ENCODE measurements around the gene CMIP.

The CMIP gene

DNA sequence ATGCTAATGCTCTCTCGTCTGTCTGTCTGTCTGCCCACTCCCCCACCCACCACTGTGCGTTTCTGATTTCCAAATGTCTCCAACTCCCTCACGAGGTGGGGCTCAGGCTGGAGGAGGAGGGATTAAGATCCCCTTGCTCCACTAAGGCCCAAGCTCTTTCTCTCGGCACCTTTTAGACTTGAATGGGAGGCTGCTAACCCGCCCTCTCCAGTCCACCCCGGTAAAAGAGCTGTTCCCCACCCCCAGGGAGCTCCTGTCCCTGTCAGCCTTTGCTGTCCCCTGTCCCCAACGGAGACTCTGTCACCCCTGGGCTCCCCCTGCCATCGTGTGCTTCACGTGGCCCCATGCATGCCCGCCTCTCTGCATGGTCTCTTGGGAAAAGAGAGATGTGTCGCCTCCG is 266.0 kb downstream of the CMIP start:
- DNase-seq = no peak

- no peak for DNase-seq
Measured at GRCh38 chr16:81711657-81712319, 267.2 kb downstream of the CMIP start.

DNA sequence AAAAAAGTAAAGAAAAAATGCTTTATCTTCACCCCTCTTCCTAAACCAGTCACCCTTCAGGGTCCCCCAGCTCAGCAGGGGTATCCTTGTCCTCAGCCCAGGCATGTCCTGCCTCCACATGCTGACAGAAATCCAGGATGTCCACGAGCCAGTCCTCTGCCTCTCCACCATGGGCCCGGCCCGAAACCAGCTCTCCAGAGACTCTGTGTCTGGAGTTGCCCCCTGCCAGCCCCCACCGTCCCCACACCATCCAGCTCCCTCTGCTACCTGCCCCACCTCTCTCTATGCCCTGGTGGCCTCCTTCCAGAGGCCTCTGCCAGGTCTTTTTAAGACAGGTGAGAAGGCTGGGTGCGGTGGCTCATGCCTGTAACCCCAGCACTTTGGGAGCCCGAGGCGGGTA is 268.1 kb downstream of the CMIP start:
- no peak for DNase-seq

GRCh38 chr16:81713295-81713772 is 268.7 kb downstream of the CMIP start:
- no peak for DNase-seq

GRCh38 chr16:81713796-81714195 is 269.2 kb downstream of the CMIP start:
- DNase-seq = no peak

DNA sequence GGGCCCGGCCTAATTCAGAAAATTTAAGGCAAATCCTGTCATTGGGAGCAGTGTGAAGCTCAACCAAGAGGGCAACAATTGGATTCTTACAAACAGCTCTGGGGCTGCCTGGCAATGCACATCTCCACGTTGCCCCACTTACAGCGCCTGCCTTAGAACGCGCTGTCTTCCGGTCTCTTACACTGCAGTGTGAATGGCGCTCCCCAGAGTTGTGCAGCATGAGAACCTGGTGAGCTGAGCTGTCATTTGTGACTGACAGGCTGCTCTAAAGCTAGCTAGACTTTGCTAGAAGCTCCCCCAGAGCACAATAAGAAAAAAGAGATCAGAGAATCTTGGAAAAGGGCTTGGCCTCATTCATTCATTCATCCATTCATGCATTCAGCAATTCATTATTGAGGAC is 270.0 kb downstream of the CMIP start:
- DNase-seq = no peak

GRCh38 chr16:81715358-81716196 is 271.0 kb downstream of the CMIP start:
- no peak for DNase-seq

- DNase-seq = no peak
Measured at GRCh38 chr16:81716478-81717225, 272.0 kb downstream of the CMIP start.

- no peak for DNase-seq
Measured at GRCh38 chr16:81717662-81718189, 273.1 kb downstream of the CMIP start.

DNA sequence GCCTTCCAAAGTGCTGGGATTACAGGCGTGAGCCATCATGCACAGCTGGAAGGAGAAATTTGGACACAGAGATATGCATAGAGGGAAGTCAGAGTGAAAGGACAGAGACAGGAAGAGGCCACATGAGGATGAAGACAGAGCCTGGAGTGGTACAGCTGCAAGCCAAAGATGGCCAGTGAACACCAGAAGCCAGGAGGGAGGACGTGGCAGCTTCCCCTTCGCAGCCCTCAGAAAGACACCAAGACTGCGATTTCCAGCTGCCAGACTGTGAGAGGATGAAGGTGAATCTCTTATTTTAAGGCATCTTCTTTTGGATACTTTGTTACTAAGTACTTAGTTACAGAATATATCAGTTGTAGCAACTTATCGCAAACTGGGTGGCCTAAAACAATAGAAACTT is 274.0 kb downstream of the CMIP start:
- no peak for DNase-seq

- DNase-seq = no peak
Measured at GRCh38 chr16:81719993-81720392, 275.4 kb downstream of the CMIP start.

GRCh38 chr16:81720973-81721906 is 276.6 kb downstream of the CMIP start:
- no peak for DNase-seq

DNA sequence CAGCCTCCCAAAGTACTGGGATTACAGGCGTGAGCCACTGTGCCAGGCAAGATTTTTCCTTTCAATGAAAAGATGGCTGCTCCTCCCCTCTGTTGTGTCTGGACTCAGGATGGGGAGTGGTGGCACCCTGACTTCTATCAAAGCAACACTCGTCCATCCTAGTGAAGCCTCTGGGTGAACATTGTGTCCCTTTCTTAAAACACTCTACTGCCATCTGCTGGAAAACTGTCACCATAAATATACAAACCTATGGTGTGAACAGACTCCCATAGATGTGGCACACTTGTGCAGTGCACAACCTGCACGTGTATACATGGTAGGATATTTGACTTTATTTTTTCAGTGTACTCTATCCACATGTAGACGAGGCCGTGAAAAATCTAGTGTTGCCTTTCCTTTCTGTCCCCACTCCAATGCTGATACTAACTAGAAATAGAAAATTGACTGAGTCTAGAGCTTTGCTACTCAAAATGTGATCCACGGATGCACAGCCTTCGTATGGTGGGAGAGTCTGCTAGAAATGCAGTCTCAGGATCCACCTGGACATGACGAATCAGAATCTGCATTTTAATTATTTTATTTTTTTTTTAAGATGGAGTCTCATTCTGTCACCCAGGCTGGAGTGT is 278.6 kb downstream of the CMIP start:
- peak; percentile 94 for DNase-seq

DNA sequence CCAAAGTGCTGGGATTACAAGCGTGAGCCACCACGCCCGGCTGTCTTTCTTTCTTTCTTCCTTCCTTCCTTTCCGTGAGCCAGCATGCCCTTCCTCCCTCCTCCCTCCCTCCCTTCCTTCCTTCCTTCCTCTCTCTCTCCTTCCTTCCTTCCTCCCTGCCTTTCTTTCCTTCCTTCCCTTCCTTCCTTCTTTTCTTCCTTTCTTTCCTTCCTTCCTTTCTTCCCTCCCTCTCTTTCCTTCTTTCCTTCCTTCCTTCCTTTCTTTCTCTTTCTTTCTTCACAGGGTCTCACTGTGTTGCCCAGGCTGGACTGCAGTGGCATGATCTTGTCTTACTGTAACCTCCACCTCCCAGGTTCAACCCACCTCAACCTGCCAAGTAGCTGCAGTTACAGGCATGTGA is 283.8 kb downstream of the CMIP start:
- no peak for DNase-seq

DNA sequence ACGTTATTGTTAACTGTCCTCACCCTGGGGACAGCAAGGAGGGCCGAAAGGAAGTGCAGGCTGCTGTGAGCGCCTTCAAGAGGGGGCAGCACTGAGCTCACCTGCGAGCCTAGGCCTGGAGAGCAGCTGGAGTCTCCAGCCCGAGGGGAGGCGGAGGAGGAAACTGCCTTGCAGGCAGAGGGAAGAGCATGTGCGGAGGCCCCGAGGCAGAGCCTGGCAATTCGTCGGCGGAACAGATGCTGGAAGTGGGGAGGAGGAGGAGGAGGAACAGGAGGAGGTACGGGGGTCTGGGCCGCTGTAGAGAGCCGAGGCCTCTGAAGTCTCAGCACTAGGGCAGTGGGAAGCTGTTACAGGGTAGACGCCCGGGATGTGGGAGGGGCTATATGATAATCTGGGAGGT is 284.8 kb downstream of the CMIP start:
- DNase-seq = peak; percentile 32

DNA sequence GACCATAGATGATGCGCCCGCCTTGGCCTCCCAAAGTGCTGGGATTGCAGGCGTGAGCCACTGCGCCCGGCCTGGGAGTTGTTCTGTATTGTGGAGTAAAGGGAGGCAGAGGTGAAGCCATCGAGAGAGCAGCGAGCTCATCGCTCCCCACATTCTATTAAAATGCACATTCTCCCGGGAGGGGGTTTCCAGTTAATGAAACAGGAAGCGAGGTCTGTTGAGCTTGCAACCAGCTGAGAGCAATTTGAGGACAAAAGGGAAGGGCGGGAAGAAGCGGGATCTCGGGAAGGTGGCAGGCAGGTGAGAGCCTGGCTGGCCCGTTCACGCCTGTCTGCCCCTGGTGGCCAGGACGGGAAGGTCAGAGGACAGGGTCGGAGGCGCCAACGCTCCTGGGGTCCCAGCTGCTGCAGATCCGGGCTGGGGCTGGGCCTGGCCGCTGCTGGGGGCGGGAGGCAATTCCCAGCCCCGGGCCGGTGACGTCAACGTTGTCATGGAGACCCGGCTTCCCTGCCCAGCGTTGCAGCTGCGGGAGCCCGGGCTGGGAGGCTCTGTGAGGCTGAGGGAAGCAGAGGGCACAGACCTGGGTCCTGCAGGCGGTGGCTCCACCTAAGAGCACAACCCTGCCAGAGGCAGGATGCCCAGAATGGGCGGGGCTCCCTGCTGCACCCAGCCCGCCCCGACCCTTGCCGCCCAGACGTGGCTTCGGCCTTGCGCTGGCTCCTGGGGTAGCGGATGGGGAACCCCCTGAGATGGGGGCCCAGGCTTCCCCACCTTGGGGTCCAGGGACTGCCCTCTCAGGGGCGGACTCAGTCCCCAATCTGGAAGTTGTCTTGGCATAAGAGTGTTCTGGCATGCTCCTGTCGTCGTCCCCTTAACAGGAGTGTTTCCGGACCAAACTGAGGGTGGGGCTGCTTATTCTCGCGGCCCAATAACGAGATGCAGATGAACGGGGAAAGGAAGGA is 285.8 kb downstream of the CMIP start:
- peak; percentile 92 for DNase-seq

- no peak for DNase-seq
Measured at GRCh38 chr16:81731649-81732048, 287.0 kb downstream of the CMIP start.

GRCh38 chr16:81732699-81733098 is 288.1 kb downstream of the CMIP start:
- no peak for DNase-seq

DNA sequence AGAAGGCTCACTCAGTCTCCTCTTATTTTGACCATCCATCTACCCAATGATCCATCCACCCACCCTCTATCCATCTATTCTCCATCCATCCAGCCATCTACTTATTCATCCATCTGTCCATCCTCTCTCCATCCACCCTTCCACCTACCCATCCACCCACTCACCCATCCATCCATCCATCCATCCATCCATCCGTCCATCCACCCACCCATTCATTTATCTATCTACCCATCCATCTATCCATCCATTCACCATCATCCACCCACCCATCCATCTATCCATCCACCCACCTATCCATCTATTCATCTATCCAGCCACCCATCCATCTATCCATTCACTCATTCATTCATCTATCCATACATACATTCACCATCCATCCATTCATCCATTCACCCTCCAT is 288.7 kb downstream of the CMIP start:
- no peak for DNase-seq

- no peak for DNase-seq
Measured at GRCh38 chr16:81734632-81735434, 290.2 kb downstream of the CMIP start.
